Activated naive CD4-positive, alpha-beta T cell treated with anti-CD3 and anti-CD28 coated beads for 36 hours (primary cell): ENCODE results near the gene KCNAB1. TPM values are rescaled to one million over a fixed set of nuclear protein-coding genes. Genes with fewer than 3 reads are reported as not detected.

Experiments used
- CTCF ChIA-PET: fragments of 350-600 bp; sonication (Branson Sonifier 250); formaldehyde crosslinking; loops from one replicate; lab custom pipeline; 2021; ENCODE audit warnings: antibody characterized with exemption; lab: Charles Lee
- DNase-seq: peaks from one replicate; pipeline ENCODE4 v3.0.0-alpha.2; 2020
- H3K27ac Mint-ChIP-seq: one replicate; pipeline ENCODE4 v1.8.0; 2021; ENCODE audit warnings: mild to moderate bottlenecking, mixed read lengths
- H3K27me3 Mint-ChIP-seq: one replicate; pipeline ENCODE4 v1.8.0; 2021; ENCODE audit warnings: low read depth, mixed read lengths
- H3K36me3 Mint-ChIP-seq: one replicate; pipeline ENCODE4 v1.8.0; 2021; ENCODE audit warnings: low read depth, mixed read lengths
- H3K4me1 Mint-ChIP-seq: one replicate; pipeline ENCODE4 v1.8.0; 2021; ENCODE audit warnings: low read depth, mixed read lengths
- H3K4me3 Mint-ChIP-seq: one replicate; pipeline ENCODE4 v1.8.0; 2021; ENCODE audit warnings: mild to moderate bottlenecking, moderate library complexity, mixed read lengths
- H3K9me3 Mint-ChIP-seq: one replicate; pipeline ENCODE4 v1.8.0; 2021; ENCODE audit warnings: mixed read lengths
- intact Hi-C: fragments of 100-400 bp; cut with micrococcal nuclease; formaldehyde crosslinking; loops from one replicate; pipeline ENCODE4 v1.15.1; 2023
- total RNA-seq, 2 experiments: library from RNA; stranded (reverse); gene quantifications; one replicate each; pipeline ENCODE4 v1.2.3, GENCODE V29; 2021

KCNAB1 gene
- total RNA-seq, 2 experiments from 2014 or later: not detected

DNA sequence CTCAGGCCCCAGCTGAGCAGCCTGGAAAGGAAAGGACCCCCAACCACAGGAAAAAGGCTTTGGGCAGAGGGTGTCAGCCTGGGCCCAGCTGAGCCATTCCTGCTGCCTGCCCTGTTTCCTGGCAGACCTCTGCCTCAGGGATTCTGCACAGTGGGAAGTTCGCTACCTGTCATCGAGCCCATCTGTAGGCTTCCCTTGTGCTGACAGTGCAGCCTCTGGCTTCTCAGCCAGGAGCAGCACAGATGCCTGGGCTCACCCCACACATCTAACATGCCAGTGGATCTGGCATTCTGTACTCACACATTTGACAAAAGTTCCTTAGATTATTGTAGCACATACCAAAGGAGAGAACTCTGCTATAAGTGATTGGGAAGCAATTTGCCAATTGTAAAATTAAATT lies 232.3 kb downstream of the KCNAB1 start:
- CTCF ChIA-PET: interaction anchor here (0.6 to 0.7 kb wide), 2 partner anchors 10 to 12 kb away, joined by 3 read pairs; no protein-coding TSS in a partner anchor
- no peak for DNase-seq
- H3K36me3 Mint-ChIP-seq: no peaks in the 10 kb centered on the region
- intact Hi-C loops: no loop called here
- no peaks in the 10 kb centered on the region for H3K9me3 Mint-ChIP-seq
- H3K27me3 Mint-ChIP-seq: peaks cover 2% of the 10 kb centered on the region
- no peaks in the 10 kb centered on the region for H3K4me1 Mint-ChIP-seq
- H3K27ac Mint-ChIP-seq: no peak overlapping the region
- no peak overlapping the region for H3K4me3 Mint-ChIP-seq

DNA sequence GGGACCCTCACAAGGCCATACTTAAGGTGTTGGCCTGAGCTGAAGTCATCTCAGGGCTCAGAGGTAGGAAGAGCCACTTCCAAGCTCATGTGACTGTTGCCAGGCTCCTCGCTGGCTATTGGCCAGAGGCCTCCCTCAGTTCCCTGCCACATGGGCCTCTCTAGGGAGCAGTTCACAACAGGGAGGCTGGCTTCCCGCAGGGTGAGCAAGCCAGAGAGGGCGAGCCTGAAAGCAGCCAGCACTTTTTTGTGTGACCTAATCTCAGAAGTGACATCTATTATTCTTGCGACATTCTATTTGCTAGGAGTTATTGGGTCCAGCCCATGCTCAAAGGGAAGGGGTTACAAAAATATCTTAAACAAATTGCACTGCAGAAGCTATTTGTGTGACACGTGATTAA lies 233.2 kb downstream of the KCNAB1 start:
- Mint-ChIP-seq H3K4me1 (no peaks in the 10 kb centered on the region), H3K27ac (no peak overlapping the region), H3K9me3 (no peaks in the 10 kb centered on the region), H3K4me3 (no peak overlapping the region), H3K36me3 (no peaks in the 10 kb centered on the region), H3K27me3 (peaks cover 2% of the 10 kb centered on the region)
- no peak for DNase-seq
- CTCF ChIA-PET: interaction anchor here (0.6 to 1.0 kb wide), 3 partner anchors 12 to 154 kb away, joined by 3 to 4 read pairs (median 3); no protein-coding TSS in a partner anchor
- intact Hi-C loops: no loop called here

DNA sequence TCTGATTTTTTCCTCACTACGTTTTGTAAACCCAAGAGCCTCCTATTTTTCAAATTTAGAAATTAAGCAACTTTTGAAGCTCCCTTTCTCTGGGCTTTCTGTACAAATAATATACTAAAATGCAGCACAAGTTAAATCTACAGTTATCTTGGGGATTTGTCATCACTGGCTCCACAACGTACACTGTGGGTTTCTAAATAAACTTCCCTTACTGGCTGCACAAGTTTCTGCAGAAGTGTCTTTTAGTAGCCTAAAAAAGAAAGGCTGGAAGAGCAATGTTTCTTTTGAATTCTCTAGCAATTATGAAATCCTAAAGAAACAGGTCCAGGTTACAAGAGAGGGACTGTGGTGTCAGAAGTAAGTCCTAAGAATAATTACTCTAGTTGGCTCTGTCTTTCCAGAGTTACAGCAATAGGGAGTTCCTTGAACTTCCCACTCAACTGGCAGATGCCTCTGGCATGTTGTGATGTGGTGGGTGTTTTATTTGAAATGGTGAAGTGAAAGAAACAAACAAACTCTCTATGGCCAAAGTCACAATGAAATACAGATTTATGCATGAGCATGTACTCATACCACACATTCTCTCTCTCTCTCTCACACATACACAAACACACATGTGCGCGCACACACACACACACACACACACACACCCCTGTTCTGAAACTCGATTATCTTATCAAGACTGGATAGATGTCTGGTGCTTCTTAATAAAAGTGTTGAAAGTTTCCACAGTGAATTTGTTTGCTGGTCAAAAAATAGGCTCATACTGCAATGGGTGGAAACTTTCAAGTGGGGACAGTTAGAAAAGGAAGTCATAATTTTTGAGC lies 236.4 kb downstream of the KCNAB1 start:
- DNase-seq: no peak
- Mint-ChIP-seq H3K36me3 (no peaks in the 10 kb centered on the region), H3K9me3 (no peaks in the 10 kb centered on the region), H3K27ac (no peak overlapping the region), H3K27me3 (peaks cover 2% of the 10 kb centered on the region), H3K4me3 (no peak overlapping the region), H3K4me1 (no peaks in the 10 kb centered on the region)
- intact Hi-C loops: no loop called here
- CTCF ChIA-PET: interaction anchor here (0.7 kb wide), 1 partner anchor 51 kb away, joined by 3 read pairs; no protein-coding TSS in a partner anchor

DNA sequence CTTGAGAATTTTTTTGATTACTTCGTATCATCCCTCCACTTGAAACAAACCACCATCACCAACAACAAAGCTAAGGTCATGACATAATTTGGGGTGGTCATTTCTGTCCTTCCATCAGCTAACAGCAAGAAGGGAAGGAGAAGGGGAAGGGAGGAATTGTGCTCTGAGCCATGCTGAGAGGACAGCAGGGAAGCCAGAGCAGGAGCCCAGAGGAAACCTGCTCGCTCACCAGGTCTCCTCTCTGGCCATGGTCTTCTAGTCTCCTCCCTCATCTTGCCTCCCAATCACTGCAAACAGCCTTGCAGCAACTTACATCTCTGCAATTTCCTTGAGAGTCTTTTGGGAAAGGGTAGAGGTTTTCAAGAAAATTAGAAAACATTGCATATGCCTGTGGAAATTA lies 237.9 kb downstream of the KCNAB1 start:
- no peaks in the 10 kb centered on the region for H3K9me3 Mint-ChIP-seq
- H3K27me3 Mint-ChIP-seq: peaks cover 2% of the 10 kb centered on the region
- no peaks in the 10 kb centered on the region for H3K36me3 Mint-ChIP-seq
- no peak overlapping the region for H3K4me3 Mint-ChIP-seq
- DNase-seq: no peak
- CTCF ChIA-PET: no interaction called here
- H3K27ac Mint-ChIP-seq: no peak overlapping the region
- no peaks in the 10 kb centered on the region for H3K4me1 Mint-ChIP-seq
- intact Hi-C loops: no loop called here

DNA sequence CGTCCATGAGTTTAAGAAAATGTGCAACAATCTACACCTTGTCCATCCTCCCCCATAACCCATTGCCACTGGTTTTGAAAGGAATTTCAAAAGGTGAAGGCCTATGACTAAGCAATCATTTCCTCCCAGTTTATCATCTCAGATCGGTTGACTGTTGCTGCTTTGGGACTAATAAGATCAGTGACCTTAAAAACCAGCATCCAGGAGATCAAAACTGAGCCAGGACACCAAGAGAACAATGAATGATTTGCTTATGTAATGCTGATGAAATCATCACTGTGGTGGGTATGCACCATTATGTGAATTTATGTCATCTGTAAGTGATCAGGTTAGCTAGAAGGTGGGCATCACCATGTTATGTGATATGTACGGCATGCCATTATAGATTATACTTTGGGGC lies 239.0 kb downstream of the KCNAB1 start:
- no peaks in the 10 kb centered on the region for H3K27me3 Mint-ChIP-seq
- H3K9me3 Mint-ChIP-seq: no peaks in the 10 kb centered on the region
- no peak overlapping the region for H3K27ac Mint-ChIP-seq
- H3K36me3 Mint-ChIP-seq: no peaks in the 10 kb centered on the region
- DNase-seq: no peak
- H3K4me3 Mint-ChIP-seq: no peak overlapping the region
- intact Hi-C loops: no loop called here
- H3K4me1 Mint-ChIP-seq: no peaks in the 10 kb centered on the region
- CTCF ChIA-PET: no interaction called here

DNA sequence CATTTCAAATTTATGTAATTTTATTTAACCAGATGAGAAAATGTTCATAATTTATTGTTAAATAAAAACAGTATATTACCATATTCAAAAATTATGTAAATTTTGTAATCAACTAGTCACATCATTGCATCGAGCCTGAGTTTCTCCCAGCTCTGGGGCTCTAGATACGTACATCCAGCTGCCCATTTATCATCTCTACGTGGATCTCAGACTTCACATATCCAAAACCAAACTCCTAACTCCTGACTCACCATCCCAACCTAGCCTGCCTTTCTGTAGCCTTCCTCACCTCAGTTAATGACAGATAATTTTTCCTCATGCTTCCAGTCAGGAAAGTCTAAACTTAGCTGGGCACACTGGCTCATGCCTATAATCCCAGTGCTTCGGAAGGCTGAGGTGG lies 239.7 kb downstream of the KCNAB1 start:
- no peak overlapping the region for H3K27ac Mint-ChIP-seq
- H3K36me3 Mint-ChIP-seq: no peaks in the 10 kb centered on the region
- CTCF ChIA-PET: interaction anchor here (1.1 kb wide), 1 partner anchor 24 kb away, joined by 3 read pairs; no protein-coding TSS in a partner anchor
- intact Hi-C loops: no loop called here
- no peaks in the 10 kb centered on the region for H3K27me3 Mint-ChIP-seq
- H3K4me3 Mint-ChIP-seq: no peak overlapping the region
- H3K9me3 Mint-ChIP-seq: no peaks in the 10 kb centered on the region
- no peaks in the 10 kb centered on the region for H3K4me1 Mint-ChIP-seq
- DNase-seq: no peak

DNA sequence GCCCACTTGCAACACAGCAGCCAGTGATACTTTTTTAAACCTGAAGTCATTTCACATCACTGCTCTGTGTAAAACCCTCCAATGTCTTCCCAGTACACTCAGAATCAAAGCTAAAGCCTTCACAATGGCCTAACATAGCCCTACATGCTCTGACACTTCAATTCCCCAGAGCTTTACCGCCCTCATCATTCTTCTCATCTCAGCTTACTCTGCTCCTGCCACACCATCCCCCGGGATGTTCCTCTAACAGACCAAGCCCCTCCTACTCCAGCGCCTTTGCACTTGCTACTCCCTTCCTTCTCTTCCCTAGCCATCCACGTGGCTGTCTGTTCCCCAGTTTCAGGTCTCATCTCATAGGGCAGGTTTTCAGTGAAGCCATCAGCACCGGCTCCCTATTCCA lies 240.6 kb downstream of the KCNAB1 start:
- CTCF ChIA-PET: no interaction called here
- no peak overlapping the region for H3K4me3 Mint-ChIP-seq
- no peak overlapping the region for H3K27ac Mint-ChIP-seq
- H3K9me3 Mint-ChIP-seq: no peaks in the 10 kb centered on the region
- intact Hi-C loops: no loop called here
- no peaks in the 10 kb centered on the region for H3K4me1 Mint-ChIP-seq
- no peaks in the 10 kb centered on the region for H3K36me3 Mint-ChIP-seq
- H3K27me3 Mint-ChIP-seq: no peaks in the 10 kb centered on the region
- no peak for DNase-seq

DNA sequence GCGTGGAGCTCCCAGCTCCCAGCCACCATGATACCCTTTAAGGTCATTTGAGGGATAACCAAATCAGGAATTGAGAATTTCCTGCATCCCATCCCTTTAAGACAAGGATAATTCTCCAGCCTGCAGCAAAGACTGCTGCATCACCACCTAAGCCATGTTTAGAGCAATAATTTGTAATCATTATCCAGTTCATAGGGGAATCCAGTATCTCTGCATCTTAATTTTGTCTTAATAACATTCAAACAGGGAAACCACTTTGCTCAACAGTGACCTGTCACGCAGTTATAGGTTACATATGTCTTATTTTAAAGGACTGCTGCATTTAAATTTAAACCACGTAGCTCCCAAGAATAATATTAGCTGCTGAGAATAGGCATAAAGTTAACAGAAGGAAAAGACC lies 246.2 kb downstream of the KCNAB1 start:
- no peaks in the 10 kb centered on the region for H3K4me1 Mint-ChIP-seq

DNA sequence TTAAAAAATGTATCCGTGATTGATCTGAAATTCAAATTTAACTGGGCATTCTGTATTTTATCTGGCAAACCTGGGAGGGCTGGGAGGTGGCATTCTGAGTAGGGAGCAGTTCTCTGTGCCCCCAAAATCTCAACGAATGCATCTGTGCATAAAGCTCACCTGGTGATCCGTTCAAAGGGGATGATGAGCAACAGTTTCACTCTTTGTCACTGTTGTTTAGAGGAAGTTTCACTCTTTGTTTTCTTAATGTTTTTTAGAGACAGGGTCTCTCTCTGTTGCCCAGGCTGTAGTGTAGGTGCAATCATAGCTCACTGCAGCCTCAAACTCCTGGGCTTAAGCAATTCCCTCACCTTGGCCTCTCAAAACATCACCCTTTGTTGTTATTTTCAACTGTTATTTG lies 247.8 kb downstream of the KCNAB1 start:
- no peak for DNase-seq
- no peak overlapping the region for H3K4me3 Mint-ChIP-seq
- no peaks in the 10 kb centered on the region for H3K9me3 Mint-ChIP-seq
- H3K4me1 Mint-ChIP-seq: no peaks in the 10 kb centered on the region
- CTCF ChIA-PET: no interaction called here
- no peak overlapping the region for H3K27ac Mint-ChIP-seq
- intact Hi-C loops: no loop called here
- H3K36me3 Mint-ChIP-seq: no peaks in the 10 kb centered on the region
- H3K27me3 Mint-ChIP-seq: no peaks in the 10 kb centered on the region

More for the DNA sequence above, 246.2 kb downstream of the KCNAB1 start:
- Mint-ChIP-seq H3K4me3 (no peak overlapping the region), H3K36me3 (no peaks in the 10 kb centered on the region), H3K27me3 (no peaks in the 10 kb centered on the region), H3K27ac (no peak overlapping the region), H3K9me3 (no peaks in the 10 kb centered on the region)
- DNase-seq: no peak
- CTCF ChIA-PET: no interaction called here
- intact Hi-C loops: no loop called here

DNA sequence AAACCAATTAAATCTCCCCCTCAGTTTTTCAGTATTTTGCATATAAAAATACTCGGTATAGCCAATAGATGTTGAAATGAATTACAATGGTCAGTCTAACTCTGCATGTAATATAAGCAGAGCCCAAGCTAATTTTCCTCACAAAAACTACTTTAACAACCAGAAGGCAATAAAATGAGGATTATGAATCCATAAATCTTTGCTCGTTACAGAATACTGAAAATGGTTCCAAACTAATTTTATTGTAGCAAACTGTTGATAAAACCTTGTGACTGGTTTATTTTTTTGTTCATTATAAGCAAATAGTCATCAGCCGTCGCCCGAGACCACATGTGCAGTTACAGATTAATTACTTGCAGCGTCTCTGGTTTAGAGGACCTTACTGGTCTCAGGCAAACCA lies 251.3 kb downstream of the KCNAB1 start:
- Mint-ChIP-seq H3K9me3 (no peaks in the 10 kb centered on the region), H3K27me3 (no peaks in the 10 kb centered on the region), H3K27ac (no peak overlapping the region), H3K4me1 (no peaks in the 10 kb centered on the region), H3K36me3 (no peaks in the 10 kb centered on the region), H3K4me3 (no peak overlapping the region)
- no peak for DNase-seq
- CTCF ChIA-PET: interaction anchor here (1.1 kb wide), 1 partner anchor 78 kb away, joined by 3 read pairs; no protein-coding TSS in a partner anchor
- intact Hi-C loops: no loop called here

DNA sequence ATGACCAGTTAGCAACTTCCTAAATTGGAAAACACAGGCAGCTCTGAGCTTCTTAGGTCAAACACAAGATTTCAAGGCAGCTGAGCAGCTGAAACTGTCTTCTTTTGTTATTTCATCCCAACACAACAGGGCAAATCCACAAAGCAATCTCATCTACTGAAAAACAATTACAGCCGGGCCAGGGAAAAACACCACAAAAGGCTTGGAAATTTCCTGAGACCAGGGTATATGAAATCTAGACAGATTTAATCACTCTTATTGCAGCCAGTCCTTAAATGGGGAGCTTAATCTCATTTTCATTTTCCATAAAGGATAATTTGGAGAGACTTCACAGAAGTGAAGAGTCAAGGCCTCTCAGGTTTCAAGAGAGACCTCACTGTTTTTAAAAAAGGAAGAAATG lies 252.7 kb downstream of the KCNAB1 start:
- no peak for DNase-seq
- Mint-ChIP-seq H3K9me3 (no peaks in the 10 kb centered on the region), H3K27me3 (no peaks in the 10 kb centered on the region), H3K4me3 (no peak overlapping the region), H3K36me3 (no peaks in the 10 kb centered on the region), H3K4me1 (no peaks in the 10 kb centered on the region), H3K27ac (no peak overlapping the region)
- CTCF ChIA-PET: no interaction called here
- intact Hi-C loops: no loop called here

DNA sequence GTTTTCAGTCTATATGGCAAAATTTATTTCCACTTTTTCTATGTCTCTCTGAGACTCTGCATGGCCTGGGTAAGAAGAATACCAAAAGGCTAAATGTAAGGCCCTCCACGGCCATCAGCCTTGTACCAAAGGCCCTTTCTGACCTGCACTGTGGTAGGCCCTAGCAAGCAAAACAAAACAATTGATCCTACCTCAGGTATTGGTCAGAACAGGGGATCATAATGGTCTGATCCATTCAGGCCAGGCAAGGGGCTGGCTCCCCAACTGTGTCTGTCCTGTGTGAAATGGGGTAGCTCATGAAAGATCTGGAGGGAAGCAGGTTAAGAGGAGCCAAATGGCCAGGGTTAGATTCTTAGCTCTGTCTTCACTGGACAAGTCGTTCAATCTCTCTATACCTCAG lies 253.3 kb downstream of the KCNAB1 start:
- DNase-seq: no peak
- Mint-ChIP-seq H3K9me3 (no peaks in the 10 kb centered on the region), H3K27ac (no peak overlapping the region), H3K36me3 (no peaks in the 10 kb centered on the region), H3K27me3 (peaks cover 3% of the 10 kb centered on the region), H3K4me1 (no peaks in the 10 kb centered on the region), H3K4me3 (no peak overlapping the region)
- intact Hi-C loops: no loop called here
- CTCF ChIA-PET: no interaction called here

DNA sequence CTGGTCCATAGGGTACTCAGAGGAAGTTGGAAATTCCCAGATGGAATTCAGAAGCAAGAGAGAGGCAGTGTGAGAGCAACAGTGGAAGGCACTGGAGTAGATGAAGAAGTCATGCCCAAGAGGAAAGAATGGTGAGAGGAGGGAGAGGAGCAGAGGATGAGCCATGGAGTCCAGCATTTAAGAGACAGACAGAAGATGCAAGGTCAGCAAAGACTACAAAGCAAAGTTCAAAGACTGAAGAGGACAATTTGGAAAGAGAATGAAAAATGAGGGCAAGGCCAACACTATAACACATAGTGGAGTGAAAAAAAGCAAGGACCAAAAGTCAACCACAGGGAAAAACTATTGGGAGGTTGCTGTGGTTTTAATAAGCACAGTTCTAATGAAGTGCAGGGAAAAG lies 255.8 kb downstream of the KCNAB1 start:
- Mint-ChIP-seq H3K27ac (no peak overlapping the region), H3K9me3 (no peaks in the 10 kb centered on the region), H3K4me3 (no peak overlapping the region), H3K4me1 (no peaks in the 10 kb centered on the region), H3K36me3 (no peaks in the 10 kb centered on the region), H3K27me3 (peaks cover 3% of the 10 kb centered on the region)
- intact Hi-C loops: no loop called here
- CTCF ChIA-PET: no interaction called here
- DNase-seq: no peak
